Parathyroid adenoma (tissue), 2 donors: ENCODE data around the gene LRIG2.

Experiments
- H2AFZ ChIP-seq: fragments of 300-600 bp; sonication (generic); one replicate; pipeline ENCODE4 v1.7.0; 2017; ENCODE audit warnings: antibody characterized with exemption, mild to moderate bottlenecking
- H3K27ac ChIP-seq: fragments of 300-600 bp; sonication (generic); one replicate; pipeline ENCODE4 v1.7.0; 2017
- H3K27me3 ChIP-seq: fragments of 300-600 bp; sonication (generic); one replicate; pipeline ENCODE4 v1.7.0; 2017; ENCODE audit warnings: low read length; ENCODE audit not compliant: control insufficient read depth, insufficient read depth
- H3K36me3 ChIP-seq: fragments of 300-600 bp; sonication (generic); one replicate; pipeline ENCODE4 v1.7.0; 2017; ENCODE audit warnings: low read length; ENCODE audit not compliant: control insufficient read depth, insufficient read depth
- H3K4me1 ChIP-seq: fragments of 300-600 bp; sonication (generic); one replicate; pipeline ENCODE4 v1.7.0; 2017; ENCODE audit warnings: control low read depth
- H3K4me2 ChIP-seq: fragments of 300-600 bp; sonication (generic); one replicate; pipeline ENCODE4 v1.7.0; 2017; ENCODE audit warnings: low read length
- H3K4me3 ChIP-seq: fragments of 300-600 bp; sonication (generic); one replicate; pipeline ENCODE4 v1.7.0; 2017; ENCODE audit warnings: low read depth, low read length
- H3K79me2 ChIP-seq: fragments of 300-600 bp; sonication (generic); one replicate; pipeline ENCODE4 v1.7.0; 2017; ENCODE audit warnings: control low read depth
- H3K9ac ChIP-seq: fragments of 300-600 bp; sonication (generic); one replicate; pipeline ENCODE4 v1.7.0; 2017; ENCODE audit warnings: mild to moderate bottlenecking
- H3K9me3 ChIP-seq: fragments of 300-600 bp; sonication (generic); one replicate; pipeline ENCODE4 v1.7.0; 2017; ENCODE audit warnings: low read length; ENCODE audit not compliant: control insufficient read depth
- CTCF ChIP-seq: fragments of 300-600 bp; sonication (generic); IDR thresholded peaks from one replicate; pipeline ENCODE4 v1.7.0; 2017; ENCODE audit warnings: antibody characterized with exemption, mild to moderate bottlenecking
- donor health status: primary hyperparathyroidism.

The LRIG2 gene

GRCh38 chr1:113095790-113096455 is 22.9 kb downstream of the LRIG2 start:
- Histone ChIP-seq H3K36me3 (no peaks in the 10 kb centered on the region), H3K4me2 (no peak overlapping the region), H3K9ac (no peak overlapping the region), H3K27ac (no peak overlapping the region), H3K4me3 (no peak overlapping the region), H3K27me3 (no peaks in the 10 kb centered on the region), H3K4me1 (no peaks in the 10 kb centered on the region), H3K9me3 (no peaks in the 10 kb centered on the region), H2AFZ (no peak overlapping the region), H3K79me2 (peaks cover under 1% of the 10 kb centered on the region)
- TF ChIP-seq CTCF = no peak

GRCh38 chr1:113096493-113096892 is 23.5 kb downstream of the LRIG2 start:
- Histone ChIP-seq H3K27ac (no peak overlapping the region), H3K4me3 (no peak overlapping the region), H3K4me2 (no peak overlapping the region), H2AFZ (no peak overlapping the region), H3K9ac (no peak overlapping the region), H3K4me1 (no peaks in the 10 kb centered on the region), H3K9me3 (no peaks in the 10 kb centered on the region), H3K79me2 (no peaks in the 10 kb centered on the region), H3K27me3 (no peaks in the 10 kb centered on the region), H3K36me3 (no peaks in the 10 kb centered on the region)
- no peak for TF ChIP-seq CTCF

GRCh38 chr1:113101588-113101987 is 28.6 kb downstream of the LRIG2 start:
- Histone ChIP-seq H3K4me1 (no peaks in the 10 kb centered on the region), H3K79me2 (no peaks in the 10 kb centered on the region), H3K27ac (no peak overlapping the region), H3K4me3 (no peak overlapping the region), H3K9me3 (no peaks in the 10 kb centered on the region), H3K27me3 (no peaks in the 10 kb centered on the region), H2AFZ (no peak overlapping the region), H3K4me2 (no peak overlapping the region), H3K9ac (no peak overlapping the region), H3K36me3 (no peaks in the 10 kb centered on the region)
- TF ChIP-seq CTCF = no peak

- no peaks in the 10 kb centered on the region for H3K9me3 ChIP-seq
- H3K27me3 ChIP-seq = no peaks in the 10 kb centered on the region
- no peak overlapping the region for H3K27ac ChIP-seq
- no peaks in the 10 kb centered on the region for H3K4me1 ChIP-seq
- no peak overlapping the region for H2AFZ ChIP-seq
- no peak overlapping the region for H3K4me3 ChIP-seq
- TF ChIP-seq CTCF = no peak
- H3K4me2 ChIP-seq = no peak overlapping the region
- H3K36me3 ChIP-seq = no peaks in the 10 kb centered on the region
- no peak overlapping the region for H3K9ac ChIP-seq
- no peaks in the 10 kb centered on the region for H3K79me2 ChIP-seq
Observed at GRCh38 chr1:113103048-113103447, 30.1 kb downstream of the LRIG2 start.

GRCh38 chr1:113103977-113104376 is 31.0 kb downstream of the LRIG2 start:
- Histone ChIP-seq H2AFZ (no peak overlapping the region), H3K27me3 (no peaks in the 10 kb centered on the region), H3K9me3 (no peaks in the 10 kb centered on the region), H3K79me2 (no peaks in the 10 kb centered on the region), H3K9ac (no peak overlapping the region), H3K4me1 (no peaks in the 10 kb centered on the region), H3K36me3 (no peaks in the 10 kb centered on the region), H3K4me2 (no peak overlapping the region), H3K4me3 (no peak overlapping the region), H3K27ac (no peak overlapping the region)
- TF ChIP-seq CTCF = no peak
